Neuronal stem cell (in vitro differentiated cells): ENCODE data around the gene TIGAR.

Source experiments
- DNase-seq: peaks from one replicate; pipeline ENCODE4 v3.0.0-alpha.2; 2013; ENCODE audit warnings: low spot score
- H2AFZ ChIP-seq: one replicate; pipeline ENCODE4 v1.6.1; 2013; ENCODE audit warnings: mild to moderate bottlenecking, low read length, inconsistent platforms
- H2AK5ac ChIP-seq: 2 replicates; pipeline ENCODE4 v1.6.1; 2013; ENCODE audit warnings: low read depth, mild to moderate bottlenecking, inconsistent platforms, low read length, moderate library complexity, mixed read lengths
- H2BK120ac ChIP-seq: 2 replicates; pipeline ENCODE4 v1.6.1; 2013; ENCODE audit warnings: low read depth, mild to moderate bottlenecking, inconsistent platforms, low read length, moderate library complexity, mixed read lengths
- H2BK12ac ChIP-seq: one replicate; pipeline ENCODE4 v1.6.1; 2013; ENCODE audit warnings: low read length, inconsistent platforms
- H2BK15ac ChIP-seq: 2 replicates; pipeline ENCODE4 v1.6.1; 2013; ENCODE audit warnings: mild to moderate bottlenecking, low read length, inconsistent platforms, mixed read lengths
- H2BK5ac ChIP-seq: one replicate; pipeline ENCODE4 v1.6.1; 2013; ENCODE audit warnings: inconsistent platforms, mild to moderate bottlenecking, low read length, moderate library complexity
- H3K14ac ChIP-seq: one replicate; pipeline ENCODE4 v1.6.1; 2013; ENCODE audit warnings: low read length, inconsistent platforms
- H3K18ac ChIP-seq: 2 replicates; pipeline ENCODE4 v1.6.1; 2013; ENCODE audit warnings: low read length, inconsistent platforms
- H3K23ac ChIP-seq: 2 replicates; pipeline ENCODE4 v1.6.1; 2013; ENCODE audit warnings: low read depth, mild to moderate bottlenecking, mixed read lengths, low read length, inconsistent platforms; ENCODE audit not compliant: poor library complexity
- H3K27ac ChIP-seq: replicated peaks from 3 replicates; pipeline ENCODE4 v1.5.1; 2013; ENCODE audit warnings: low read length, inconsistent platforms
- H3K27me3 ChIP-seq, 3 experiments: 2 replicates each; pipeline ENCODE4 v1.6.1; 2013; ENCODE audit warnings: low read length in 3 of 3, mild to moderate bottlenecking in 2 of 3, inconsistent platforms in 1 of 3, low read depth in 1 of 3, mixed read lengths in 1 of 3, moderate library complexity in 1 of 3; ENCODE audit not compliant: control insufficient read depth in 3 of 3, insufficient read depth in 3 of 3
- H3K36me3 ChIP-seq, 2 donors: replicated peaks in 1 of 2; 2 replicates each; pipeline ENCODE4 v1.6.1; 2013; ENCODE audit warnings: low read length in 2 of 2; ENCODE audit not compliant: control insufficient read depth in 2 of 2, insufficient read depth in 2 of 2
- H3K4ac ChIP-seq: 2 replicates; pipeline ENCODE4 v1.6.1; 2013; ENCODE audit warnings: inconsistent platforms, mild to moderate bottlenecking, low read length, moderate library complexity
- H3K4me1 ChIP-seq, 2 donors: 1 replicate in 1 of 2; 2 replicates in 1 of 2; pipeline ENCODE4 v1.6.1; 2013; ENCODE audit warnings: low read length in 2 of 2, low read depth in 1 of 2; ENCODE audit not compliant: control insufficient read depth in 2 of 2, insufficient read depth in 1 of 2
- H3K4me2 ChIP-seq: one replicate; pipeline ENCODE4 v1.6.1; 2013; ENCODE audit warnings: mild to moderate bottlenecking, low read length, inconsistent platforms; ENCODE audit not compliant: insufficient read depth, poor library complexity, severe bottlenecking
- H3K4me3 ChIP-seq, 2 donors: 2 replicates each; pipeline ENCODE4 v1.5.1; 2013; ENCODE audit warnings: low read length in 2 of 2, mild to moderate bottlenecking in 2 of 2, inconsistent platforms in 1 of 2, moderate library complexity in 1 of 2
- H3K79me1 ChIP-seq: one replicate; pipeline ENCODE4 v1.6.1; 2013; ENCODE audit warnings: low read depth, mild to moderate bottlenecking, inconsistent platforms, low read length, moderate library complexity
- H3K9ac ChIP-seq: one replicate; pipeline ENCODE4 v1.6.1; 2013; ENCODE audit warnings: mild to moderate bottlenecking, low read depth, low read length, inconsistent platforms; ENCODE audit not compliant: poor library complexity
- H3K9me3 ChIP-seq, 2 donors: replicated peaks in 1 of 2; 2 replicates each; pipeline versions ENCODE3 to v1.6.1; 2013; ENCODE audit warnings: low read length in 2 of 2, mild to moderate bottlenecking in 2 of 2, inconsistent platforms in 1 of 2, low read depth in 1 of 2, mixed read lengths in 1 of 2, moderate library complexity in 1 of 2; ENCODE audit not compliant: control insufficient read depth in 2 of 2, insufficient read depth in 1 of 2
- H4K8ac ChIP-seq: one replicate; pipeline ENCODE4 v1.6.1; 2013; ENCODE audit warnings: low read depth, mild to moderate bottlenecking, inconsistent platforms, low read length, moderate library complexity
- H4K91ac ChIP-seq: one replicate; pipeline ENCODE4 v1.6.1; 2013; ENCODE audit warnings: low read length, low read depth, mild to moderate bottlenecking, inconsistent platforms; ENCODE audit not compliant: poor library complexity
- WGBS, 2 donors: extraction: QIAGEN DNeasy Blood & Tissue Kit; methylation state at CpG; one replicate each; pipeline ENCODE4 v1.1.7; 2013; ENCODE audit warnings: missing lambda C conversion rate in 2 of 2, mixed read lengths in 1 of 2; ENCODE audit not compliant: insufficient read length in 2 of 2, insufficient replicate concordance in 1 of 2; ENCODE audit errors: extremely low coverage in 2 of 2; 5-methylcytosine and 5-hydroxymethylcytosine counted together

The TIGAR gene

DNA sequence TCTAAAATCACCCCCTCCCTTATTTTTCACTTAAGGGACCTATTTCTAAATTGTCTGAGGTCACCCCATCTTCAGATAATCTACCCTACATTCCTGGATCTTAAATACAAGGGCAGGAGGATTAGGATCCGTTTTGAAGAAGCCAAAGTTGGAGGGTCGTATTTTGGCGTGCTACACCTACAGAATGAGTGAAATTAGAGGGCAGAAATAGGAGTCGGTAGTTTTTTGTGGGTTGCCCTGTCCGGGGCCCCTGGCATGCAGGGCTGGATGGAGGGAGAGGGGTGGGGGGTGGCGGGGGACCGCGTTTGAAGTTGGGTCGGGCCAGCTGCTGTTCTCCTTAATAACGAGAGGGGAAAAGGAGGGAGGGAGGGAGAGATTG lies 47.8 kb upstream of the TIGAR start:
- H2BK15ac ChIP-seq = no peak overlapping the region
- no peak overlapping the region for H4K8ac ChIP-seq
- H2BK12ac ChIP-seq = no peak overlapping the region
- peaks cover 7% of the 10 kb centered on the region for H3K79me1 ChIP-seq
- WGBS, 2 donors = no CpG with 5 or more reads among the region's 10 CpGs
- H3K27me3 ChIP-seq = peaks cover 0 to 19% (median 18%) of the 10 kb centered on the region in 3 experiments
- H3K4ac ChIP-seq = no peak overlapping the region
- peak overlapping the region; percentile 64 for H3K4me2 ChIP-seq
- peak overlapping the region; percentile 92 for H2AFZ ChIP-seq
- no peak overlapping the region for H2AK5ac ChIP-seq
- no peak for DNase-seq
- H3K9ac ChIP-seq = no peak overlapping the region
- H3K4me3 ChIP-seq = peak overlapping the region in 1 of 2 donors; percentile 82
- H3K9me3 ChIP-seq = no peaks in the 10 kb centered on the region
- H3K4me1 ChIP-seq = peaks cover 26 to 37% of the 10 kb centered on the region in 2 donors
- no peak overlapping the region for H3K14ac ChIP-seq
- peak overlapping the region; percentile 34 for H3K27ac ChIP-seq
- H3K36me3 ChIP-seq = peaks cover 14 to 28% of the 10 kb centered on the region in 2 donors
- H2BK120ac ChIP-seq = no peak overlapping the region
- H3K23ac ChIP-seq = no peak overlapping the region
- H4K91ac ChIP-seq = no peak overlapping the region
- no peak overlapping the region for H3K18ac ChIP-seq
- H2BK5ac ChIP-seq = no peak overlapping the region

- H3K18ac ChIP-seq = peak within 1 kb of the TSS; percentile 100
- peak within 1 kb of the TSS; percentile 94 for H2BK5ac ChIP-seq
- H3K9me3 ChIP-seq = no peaks in the 10 kb centered on the region
- peak within 1 kb of the TSS; percentile 95 for H3K27ac ChIP-seq
- peak within 1 kb of the TSS; percentile 64 for H3K4me2 ChIP-seq
- H3K14ac ChIP-seq = peak within 1 kb of the TSS; percentile 92
- WGBS, 2 donors = no CpG with 5 or more reads among the region's 52 CpGs
- peak within 1 kb of the TSS; percentile 99 for H4K91ac ChIP-seq
- H3K4me3 ChIP-seq = peak within 1 kb of the TSS; percentile 82 to 98
- peak within 1 kb of the TSS; percentile 92 for H2AFZ ChIP-seq
- H2BK120ac ChIP-seq = peak within 1 kb of the TSS; percentile 99
- peak; percentile 81 for DNase-seq
- peaks cover 32 to 41% of the 10 kb centered on the region in 2 donors for H3K4me1 ChIP-seq
- H3K36me3 ChIP-seq = peaks cover 17 to 34% of the 10 kb centered on the region in 2 donors
- peaks cover 12% of the 10 kb centered on the region for H3K79me1 ChIP-seq
- H3K27me3 ChIP-seq = peaks cover 0 to 13% (median 13%) of the 10 kb centered on the region in 3 experiments
- H3K9ac ChIP-seq = peak within 1 kb of the TSS; percentile 98
- H2BK12ac ChIP-seq = peak within 1 kb of the TSS; percentile 99
- peak within 1 kb of the TSS; percentile 96 for H2AK5ac ChIP-seq
- H4K8ac ChIP-seq = no peak within 1 kb of the TSS
- H2BK15ac ChIP-seq = peak within 1 kb of the TSS; percentile 100
- peak within 1 kb of the TSS; percentile 32 for H3K4ac ChIP-seq
- H3K23ac ChIP-seq = peak within 1 kb of the TSS; percentile 94
Observed at GRCh38 chr12:4273652-4274395, 47.2 kb upstream of the TIGAR start, which contains the start of gene CCND2. Gene CCND2, plus strand, starts transcription at chr12:4273762. Its CDS starts 279 bp downstream, at chr12:4274041.

- no peak for DNase-seq
Observed at GRCh38 chr12:4274396-4275015, 46.5 kb upstream of the TIGAR start.

More at GRCh38 chr12:4274396-4275015, 46.5 kb upstream of the TIGAR start:
- Histone ChIP-seq H3K4me3 (peak overlapping the region; percentile 82 to 98), H3K9me3 (no peaks in the 10 kb centered on the region), H3K4me1 (peaks cover 34 to 48% of the 10 kb centered on the region in 2 donors), H3K9ac (peak overlapping the region; percentile 98), H3K4me2 (peak overlapping the region; percentile 63), H3K79me1 (peaks cover 12% of the 10 kb centered on the region), H4K91ac (no peak overlapping the region), H2AK5ac (peak overlapping the region; percentile 96), H2BK15ac (peak overlapping the region; percentile 40), H4K8ac (no peak overlapping the region), H3K18ac (peak overlapping the region; percentile 98), H2AFZ (peak overlapping the region; percentile 10), H3K27me3 (peaks cover 0 to 13% (median 12%) of the 10 kb centered on the region in 3 experiments), H3K23ac (peak overlapping the region; percentile 50), H3K4ac (peak overlapping the region; percentile 32), H3K27ac (peak overlapping the region; percentile 90), H2BK5ac (peak overlapping the region; percentile 83), H2BK120ac (peak overlapping the region; percentile 92), H3K14ac (peak overlapping the region; percentile 92), H3K36me3 (peaks cover 22 to 41% of the 10 kb centered on the region in 2 donors), H2BK12ac (peak overlapping the region; percentile 64)
- WGBS, 2 donors = no CpG with 5 or more reads among the region's 42 CpGs
